Fibroblast of lung (primary cell): Measurements from ENCODE around the gene RNPEPL1. TPM values are rescaled to one million over a fixed set of nuclear protein-coding genes. Genes with fewer than 3 reads are reported as not detected.
"Not testable (repeated sequence)": the region's sequence is repeated elsewhere in the genome, so short reads cannot be mapped to it uniquely, and the experiment has no call there.

Source experiments
- DNase-seq, 2 donors: peaks; one replicate each; pipeline versions ENCODE4 v3.0.0 to v3.0.0-alpha.2; 2010; ENCODE audit warnings: low read depth in 2 of 2
- H2AFZ ChIP-seq: 2 replicates; pipeline ENCODE4 v1.5.1; 2012; ENCODE audit warnings: low read length, control low read depth, inconsistent platforms
- H3K27ac ChIP-seq: 2 replicates; pipeline ENCODE4 v1.5.1; 2011; ENCODE audit warnings: low read length, control low read depth; ENCODE audit not compliant: insufficient read depth
- H3K27me3 ChIP-seq: 2 replicates; pipeline ENCODE4 v1.5.1; 2011; ENCODE audit warnings: mild to moderate bottlenecking, low read length; ENCODE audit not compliant: control insufficient read depth, insufficient read depth
- H3K36me3 ChIP-seq: 2 replicates; pipeline ENCODE4 v1.5.1; 2011; ENCODE audit warnings: low read length; ENCODE audit not compliant: control insufficient read depth, insufficient read depth
- H3K4me1 ChIP-seq: 2 replicates; pipeline ENCODE4 v1.5.1; 2011; ENCODE audit warnings: low read length; ENCODE audit not compliant: control insufficient read depth, insufficient read depth; ENCODE audit errors: extremely low read depth
- H3K4me2 ChIP-seq: 2 replicates; pipeline ENCODE4 v1.5.1; 2011; ENCODE audit warnings: low read length, control low read depth; ENCODE audit not compliant: insufficient read depth; ENCODE audit errors: extremely low read depth
- H3K4me3 ChIP-seq, 4 experiments: fragments of 200-600 bp in 1 of 4; sonication (generic) in 1 of 4; replicated peaks in 1 of 4; 2 replicates each; pipeline ENCODE4 v1.5.1; 2011 to 2016; ENCODE audit warnings: low read length in 4 of 4, low read depth in 3 of 4, mild to moderate bottlenecking in 3 of 4, control low read depth in 2 of 4, inconsistent platforms in 1 of 4, mixed read lengths in 1 of 4; ENCODE audit not compliant: insufficient read depth in 1 of 4; ENCODE audit errors: control extremely low read depth in 1 of 4
- H3K79me2 ChIP-seq: 2 replicates; pipeline ENCODE4 v1.5.1; 2012; ENCODE audit warnings: mild to moderate bottlenecking, low read length, inconsistent platforms; ENCODE audit not compliant: control insufficient read depth, insufficient read depth
- H3K9ac ChIP-seq: 2 replicates; pipeline ENCODE4 v1.5.1; 2011; ENCODE audit warnings: mild to moderate bottlenecking, low read length, control low read depth; ENCODE audit not compliant: insufficient read depth
- H3K9me3 ChIP-seq: 2 replicates; pipeline ENCODE4 v1.5.1; 2012; ENCODE audit warnings: low read depth, low read length; ENCODE audit not compliant: control insufficient read depth, insufficient read depth
- H4K20me1 ChIP-seq: 2 replicates; pipeline ENCODE4 v1.5.1; 2011; ENCODE audit warnings: low read length; ENCODE audit not compliant: control insufficient read depth, insufficient read depth; ENCODE audit errors: extremely low read depth
- EZH2 ChIP-seq: IDR thresholded peaks from 2 replicates; pipeline ENCODE4 v1.5.1; 2012; ENCODE audit warnings: low read length, control low read depth, mild to moderate bottlenecking; ENCODE audit errors: missing control alignments
- polyA plus RNA-seq, 2 donors: library from polyadenylated mRNA; depleted of rRNA in 1 of 2; stranded (reverse) in 1 of 2; unstranded in 1 of 2; fragments of >200 nt; gene quantifications; 2 replicates each; pipeline ENCODE4 v1.2.1, GENCODE V29; 2011 to 2012; ENCODE audit warnings: missing spikeins in 1 of 2
- total RNA-seq: library from RNA; depleted of rRNA; stranded (reverse); fragments of >200 nt; gene quantifications from 2 replicates; pipeline ENCODE4 v1.2.1, GENCODE V29; 2014
- TF ChIP-seq, protein P1 (sequence below), 2 donors: IDR thresholded peaks in 1 of 2; conservative IDR thresholded peaks in 1 of 2; 1 replicate in 1 of 2; 2 replicates in 1 of 2; pipeline ENCODE4 v1.5.1; 2011 to 2012; ENCODE audit warnings: low read length in 2 of 2, control low read depth in 1 of 2, inconsistent platforms in 1 of 2, low read depth in 1 of 2, mild to moderate bottlenecking in 1 of 2

Gene RNPEPL1
- total and polyA plus RNA-seq, 2 donors (not counting 1 experiment from before 2014, with no cell fraction given) = 7.9 to 20.6 TPM

DNA sequence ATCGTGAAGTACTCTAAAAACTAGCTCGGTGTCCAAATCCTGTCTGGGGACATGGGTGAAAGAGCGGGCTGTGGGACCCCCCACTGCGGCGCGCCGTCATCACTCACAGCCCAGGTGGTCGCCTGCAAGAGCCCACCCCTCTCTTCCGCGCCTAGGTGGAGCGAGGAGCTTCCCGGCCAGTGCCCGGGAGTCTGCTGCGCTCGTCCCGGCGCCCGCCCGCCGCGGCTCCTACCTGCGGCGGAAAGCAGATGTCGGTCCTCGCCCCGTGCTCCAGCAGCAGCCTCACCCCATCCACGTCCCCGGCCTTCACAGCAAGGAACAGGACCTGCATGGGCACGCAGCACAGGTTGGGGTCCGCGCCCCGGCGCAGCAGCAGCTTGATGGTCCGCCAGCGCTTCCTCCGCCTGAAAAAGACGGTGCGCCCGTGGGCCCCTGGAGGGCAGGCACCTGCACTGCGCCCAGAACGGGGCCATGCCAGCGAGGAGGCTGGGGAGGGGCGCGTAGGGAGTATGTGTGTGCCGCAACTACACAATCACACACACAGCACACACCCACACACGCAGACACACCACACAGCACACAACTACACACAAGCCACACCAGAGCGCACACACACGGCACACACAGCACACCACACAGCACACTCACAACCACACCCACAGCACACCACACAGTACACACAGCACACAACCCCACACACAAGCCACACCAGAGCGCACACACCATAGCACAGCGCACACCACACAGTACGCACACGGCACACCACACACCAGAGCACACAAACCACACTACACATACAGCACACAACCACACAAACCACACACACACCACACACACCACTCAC, 47.9 kb upstream of the RNPEPL1 start:
- peak overlapping the region; percentile 87 for H3K4me2 ChIP-seq
- H4K20me1 ChIP-seq = no peaks in the 10 kb centered on the region
- DNase-seq = no peak
- no peak overlapping the region for H3K27ac ChIP-seq
- no peak overlapping the region for H2AFZ ChIP-seq
- peak; percentile 56 for TF ChIP-seq EZH2
- TF ChIP-seq, protein P1, sequence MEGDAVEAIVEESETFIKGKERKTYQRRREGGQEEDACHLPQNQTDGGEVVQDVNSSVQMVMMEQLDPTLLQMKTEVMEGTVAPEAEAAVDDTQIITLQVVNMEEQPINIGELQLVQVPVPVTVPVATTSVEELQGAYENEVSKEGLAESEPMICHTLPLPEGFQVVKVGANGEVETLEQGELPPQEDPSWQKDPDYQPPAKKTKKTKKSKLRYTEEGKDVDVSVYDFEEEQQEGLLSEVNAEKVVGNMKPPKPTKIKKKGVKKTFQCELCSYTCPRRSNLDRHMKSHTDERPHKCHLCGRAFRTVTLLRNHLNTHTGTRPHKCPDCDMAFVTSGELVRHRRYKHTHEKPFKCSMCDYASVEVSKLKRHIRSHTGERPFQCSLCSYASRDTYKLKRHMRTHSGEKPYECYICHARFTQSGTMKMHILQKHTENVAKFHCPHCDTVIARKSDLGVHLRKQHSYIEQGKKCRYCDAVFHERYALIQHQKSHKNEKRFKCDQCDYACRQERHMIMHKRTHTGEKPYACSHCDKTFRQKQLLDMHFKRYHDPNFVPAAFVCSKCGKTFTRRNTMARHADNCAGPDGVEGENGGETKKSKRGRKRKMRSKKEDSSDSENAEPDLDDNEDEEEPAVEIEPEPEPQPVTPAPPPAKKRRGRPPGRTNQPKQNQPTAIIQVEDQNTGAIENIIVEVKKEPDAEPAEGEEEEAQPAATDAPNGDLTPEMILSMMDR (conservative IDR thresholded peaks at IDR 0.05 in 1 of 2, IDR thresholded peaks at IDR 0.05 in 1 of 2; ENCODE audit: low read depth in 1 of 2, low read length in 2 of 2) = no peak
- H3K9me3 ChIP-seq = no peaks in the 10 kb centered on the region
- no peaks in the 10 kb centered on the region for H3K36me3 ChIP-seq
- H3K79me2 ChIP-seq = no peaks in the 10 kb centered on the region
- H3K9ac ChIP-seq = no peak overlapping the region
- H3K4me3 ChIP-seq = peak overlapping the region in 2 of 4 experiments; percentile 25 to 38
- peaks cover 3% of the 10 kb centered on the region for H3K4me1 ChIP-seq
- H3K27me3 ChIP-seq = peaks cover 2% of the 10 kb centered on the region

DNA sequence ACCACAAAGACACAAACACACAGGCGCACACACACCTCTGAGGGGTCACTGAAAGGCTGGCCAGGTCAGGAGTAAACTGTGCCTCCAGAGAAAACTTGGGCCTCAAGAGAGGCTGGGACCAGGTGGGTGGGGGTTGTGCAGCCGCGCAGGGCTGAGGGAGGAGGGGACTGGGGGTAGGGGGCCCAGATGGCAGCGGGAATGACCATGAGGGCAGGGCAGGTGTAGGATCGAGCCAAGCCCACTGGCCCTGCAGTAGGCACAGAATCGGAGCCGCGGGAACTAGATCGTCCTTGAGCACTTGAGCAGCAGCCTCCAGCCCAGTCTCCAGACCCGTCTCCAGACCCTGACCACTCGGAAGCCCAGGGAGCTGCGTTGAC, 47.3 kb upstream of the RNPEPL1 start:
- TF ChIP-seq, protein P1 (conservative IDR thresholded peaks at IDR 0.05 in 1 of 2, IDR thresholded peaks at IDR 0.05 in 1 of 2; ENCODE audit: low read depth in 1 of 2, low read length in 2 of 2) = no peak
- TF ChIP-seq EZH2 = no peak
- H3K79me2 ChIP-seq = no peaks in the 10 kb centered on the region
- no peaks in the 10 kb centered on the region for H4K20me1 ChIP-seq
- H3K27me3 ChIP-seq = peaks cover 2% of the 10 kb centered on the region
- H3K4me1 ChIP-seq = peaks cover 3% of the 10 kb centered on the region
- H3K9me3 ChIP-seq = no peaks in the 10 kb centered on the region
- no peak overlapping the region for H2AFZ ChIP-seq
- H3K27ac ChIP-seq = no peak overlapping the region
- H3K4me2 ChIP-seq = no peak overlapping the region
- DNase-seq = no peak
- H3K4me3 ChIP-seq = no peak overlapping the region
- H3K36me3 ChIP-seq = no peaks in the 10 kb centered on the region
- H3K9ac ChIP-seq = no peak overlapping the region

DNA sequence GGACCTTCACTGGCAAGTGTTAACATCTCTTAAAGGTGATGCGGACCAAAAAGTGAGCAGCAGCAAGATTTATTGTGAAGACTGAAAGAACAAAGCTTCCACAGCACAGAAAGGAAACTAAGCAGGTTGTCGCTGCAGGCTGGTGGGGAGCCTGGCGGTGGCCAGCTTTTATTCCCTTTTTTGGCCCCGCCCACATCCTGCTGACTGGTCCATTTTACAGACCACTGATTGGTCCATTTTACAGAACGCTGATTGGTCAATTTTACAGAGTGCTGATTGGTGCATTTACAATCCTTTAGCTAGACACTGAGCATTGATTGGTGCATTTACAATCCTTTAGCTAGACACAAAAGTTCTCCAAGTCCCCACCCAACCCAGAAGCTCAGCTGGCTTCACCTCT, 46.4 kb upstream of the RNPEPL1 start:
- not testable (repeated sequence) for H4K20me1 ChIP-seq, H3K27ac ChIP-seq, DNase-seq, H3K4me3 ChIP-seq, H3K9me3 ChIP-seq, H3K79me2 ChIP-seq, H3K9ac ChIP-seq, H3K27me3 ChIP-seq, H2AFZ ChIP-seq, H3K4me2 ChIP-seq, H3K36me3 ChIP-seq, H3K4me1 ChIP-seq
